WERI-Rb-1 (cell line): Measurements from ENCODE around the gene TMEM263.
"Not testable (repeated sequence)": the region's sequence is repeated elsewhere in the genome, so short reads cannot be mapped to it uniquely, and the experiment has no call there.

Source experiments
- DNase-seq: peaks from one replicate; pipeline ENCODE4 v3.0.0-alpha.2; 2020
- H3K27ac ChIP-seq: fragments of 250-450 bp; sonication (Bioruptor Pico); 2 replicates; pipeline ENCODE4 v1.5.1; 2020; ENCODE audit warnings: mild to moderate bottlenecking, moderate library complexity
- H3K27me3 ChIP-seq: fragments of 250-450 bp; sonication (Bioruptor Pico); 2 replicates; pipeline ENCODE4 v1.5.1; 2021; ENCODE audit warnings: mild to moderate bottlenecking, low read depth, moderate library complexity; ENCODE audit not compliant: insufficient read depth, severe bottlenecking
- H3K36me3 ChIP-seq: fragments of 250-450 bp; sonication (Bioruptor Pico); 2 replicates; pipeline ENCODE4 v1.5.1; 2020; ENCODE audit warnings: mild to moderate bottlenecking, moderate library complexity
- H3K4me3 ChIP-seq: 2 replicates; pipeline ENCODE4 v1.5.1; 2011; ENCODE audit warnings: low read depth, mild to moderate bottlenecking, control low read depth, low read length
- H3K9me3 ChIP-seq: fragments of 250-450 bp; sonication (Bioruptor Pico); 2 replicates; pipeline ENCODE4 v1.5.1; 2021; ENCODE audit warnings: mild to moderate bottlenecking, moderate library complexity; ENCODE audit not compliant: severe bottlenecking
- CTCF ChIP-seq: IDR thresholded peaks from 2 replicates; pipeline ENCODE4 v1.5.1; 2011; ENCODE audit warnings: low read depth, mild to moderate bottlenecking, control low read depth, inconsistent platforms, low read length

Gene TMEM263

DNA sequence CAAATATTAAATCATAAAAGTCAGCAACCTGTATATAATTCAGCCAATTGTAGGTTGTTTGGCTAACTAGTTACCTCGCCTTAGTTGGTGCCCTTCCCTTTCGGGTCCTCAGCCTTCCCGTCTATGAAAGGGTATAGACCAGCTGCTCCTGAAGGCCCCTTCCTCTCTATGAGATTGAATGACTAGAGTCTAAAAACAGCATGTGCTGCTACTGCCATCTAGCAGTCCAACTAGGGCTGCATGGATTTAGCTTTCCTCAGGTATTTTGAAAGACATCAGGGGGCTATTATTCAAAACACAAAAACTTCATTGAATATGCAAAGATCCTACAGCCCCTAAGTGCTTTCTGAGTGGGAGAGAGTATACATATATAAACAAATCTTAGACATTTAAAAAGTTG lies 37.0 kb upstream of the TMEM263 start:
- Histone ChIP-seq H3K27me3 (peaks cover 10% of the 10 kb centered on the region), H3K9me3 (peaks cover 2% of the 10 kb centered on the region), H3K36me3 (no peaks in the 10 kb centered on the region), H3K27ac (no peak overlapping the region), H3K4me3 (no peak overlapping the region)
- TF ChIP-seq CTCF: peak; percentile 65
- DNase-seq: peak; percentile 26

GRCh38 chr12:106919910-106920544 lies 35.7 kb upstream of the TMEM263 start:
- H3K27ac ChIP-seq: no peak overlapping the region
- H3K27me3 ChIP-seq: peaks cover 10% of the 10 kb centered on the region
- H3K4me3 ChIP-seq: no peak overlapping the region
- no peak for DNase-seq
- H3K9me3 ChIP-seq: peaks cover 2% of the 10 kb centered on the region
- H3K36me3 ChIP-seq: no peaks in the 10 kb centered on the region
- TF ChIP-seq CTCF: peak; percentile 39; the same call in 1 of the 2 replicates

- H3K4me3 ChIP-seq, H3K9me3 ChIP-seq, H3K27me3 ChIP-seq, H3K36me3 ChIP-seq, DNase-seq, H3K27ac ChIP-seq: not testable (repeated sequence)
Measured at GRCh38 chr12:106921976-106922375, 33.7 kb upstream of the TMEM263 start.

DNA sequence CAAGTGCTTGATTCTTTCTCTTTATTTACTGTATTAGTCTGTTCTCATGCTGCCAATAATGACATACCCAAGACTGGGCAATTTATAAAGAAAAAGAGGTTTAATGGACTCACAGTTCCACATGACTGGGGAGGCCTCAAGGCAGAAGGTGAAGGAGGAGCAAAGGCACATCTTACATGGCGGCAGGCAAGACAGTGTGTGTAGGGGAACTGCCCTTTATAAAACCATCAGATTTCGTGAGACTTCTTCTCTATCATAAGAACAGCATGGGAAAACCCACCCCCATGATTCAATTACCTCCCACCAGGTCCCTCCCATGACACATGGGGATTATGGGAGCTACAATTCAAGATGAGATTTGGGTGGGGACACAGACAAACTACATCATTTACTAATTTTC lies 32.1 kb upstream of the TMEM263 start:
- not testable (repeated sequence) for DNase-seq, H3K36me3 ChIP-seq, H3K4me3 ChIP-seq, H3K9me3 ChIP-seq, H3K27ac ChIP-seq
- H3K27me3 ChIP-seq: peaks cover 11% of the 10 kb centered on the region

DNA sequence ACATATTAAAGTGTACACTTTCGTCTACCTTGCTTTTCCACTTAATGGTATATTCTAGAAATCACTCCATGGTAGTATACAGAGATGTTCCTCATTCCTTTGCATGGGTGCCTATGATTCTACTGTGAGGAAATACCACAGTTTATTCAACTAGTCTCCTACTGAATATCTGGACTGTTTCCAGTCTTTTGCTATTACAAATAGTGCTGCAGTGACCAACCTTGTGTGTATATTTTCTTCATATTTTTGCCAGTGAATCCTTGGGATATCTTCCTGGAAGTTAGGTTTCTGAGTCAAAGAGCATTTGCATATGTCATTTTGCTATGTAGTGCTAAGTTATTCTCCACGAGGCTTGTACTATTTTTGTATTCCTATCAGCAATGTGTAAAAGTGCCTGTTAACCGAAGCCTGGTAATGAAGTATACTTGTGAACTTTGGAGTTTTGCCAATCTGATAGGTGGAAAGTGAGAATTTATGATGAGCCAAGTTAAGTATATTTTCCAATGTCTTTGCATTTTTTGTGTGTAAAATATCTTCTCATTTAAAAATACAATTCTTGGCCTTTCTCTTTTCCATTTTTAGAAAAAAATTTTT lies 31.3 kb upstream of the TMEM263 start:
- DNase-seq: no peak
- no peak overlapping the region for H3K4me3 ChIP-seq
- peaks cover 2% of the 10 kb centered on the region for H3K9me3 ChIP-seq
- H3K27ac ChIP-seq: no peak overlapping the region
- TF ChIP-seq CTCF: no peak
- peaks cover 13% of the 10 kb centered on the region for H3K27me3 ChIP-seq
- H3K36me3 ChIP-seq: no peaks in the 10 kb centered on the region

DNA sequence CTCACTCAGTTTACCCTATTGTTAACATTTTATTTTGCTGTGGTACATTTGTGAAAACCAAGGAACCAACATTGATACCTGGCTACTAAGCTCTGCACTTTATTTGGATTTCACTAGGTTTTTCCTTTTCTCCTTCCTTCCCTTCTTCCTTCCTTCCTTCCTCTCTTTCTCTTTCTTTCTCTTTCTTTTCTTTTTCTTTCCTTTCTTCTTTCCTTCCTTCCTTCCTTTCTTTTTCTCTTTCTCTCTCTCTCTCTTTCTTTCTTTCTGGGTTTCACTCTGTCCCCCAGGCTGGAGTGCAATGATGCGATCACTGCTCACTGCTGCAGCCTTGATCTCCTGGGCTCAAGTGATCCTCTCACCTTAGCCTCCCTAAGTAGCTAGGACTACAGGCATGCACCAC lies 29.1 kb upstream of the TMEM263 start:
- no peak for DNase-seq
- peaks cover 6% of the 10 kb centered on the region for H3K27me3 ChIP-seq

More for the DNA sequence above, 29.1 kb upstream of the TMEM263 start:
- no peak for TF ChIP-seq CTCF
- Histone ChIP-seq H3K4me3 (no peak overlapping the region), H3K27ac (no peak overlapping the region), H3K9me3 (peaks cover 2% of the 10 kb centered on the region), H3K36me3 (no peaks in the 10 kb centered on the region)
